ENCODE data around the gene KBTBD4. TPM values are rescaled to one million over a fixed set of nuclear protein-coding genes. Genes with fewer than 3 reads are reported as not detected.

The KBTBD4 gene
- total RNA-seq, 1 donor from 2014 or later: 12.3 TPM

DNA sequence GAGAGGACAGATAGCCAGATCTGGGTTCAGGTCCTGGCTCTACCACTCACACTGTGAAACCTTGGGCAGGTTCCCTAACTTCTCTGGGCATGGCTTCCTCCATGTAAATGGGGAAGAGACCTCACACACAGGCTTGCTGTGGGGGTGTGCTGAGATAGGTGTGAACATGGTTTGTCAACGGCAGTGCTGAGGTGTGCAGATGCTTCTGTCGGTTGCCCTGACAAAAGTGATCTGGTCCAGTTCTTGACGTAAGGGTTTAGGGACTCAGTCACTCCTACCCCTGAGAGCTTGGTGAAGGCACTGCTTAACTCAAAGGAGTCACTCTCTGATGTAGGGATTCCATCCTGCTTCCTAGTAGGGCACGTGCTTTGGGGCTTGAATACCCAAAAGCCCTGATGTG is 13.5 kb upstream of the KBTBD4 start:
- TF ChIP-seq, protein P1, sequence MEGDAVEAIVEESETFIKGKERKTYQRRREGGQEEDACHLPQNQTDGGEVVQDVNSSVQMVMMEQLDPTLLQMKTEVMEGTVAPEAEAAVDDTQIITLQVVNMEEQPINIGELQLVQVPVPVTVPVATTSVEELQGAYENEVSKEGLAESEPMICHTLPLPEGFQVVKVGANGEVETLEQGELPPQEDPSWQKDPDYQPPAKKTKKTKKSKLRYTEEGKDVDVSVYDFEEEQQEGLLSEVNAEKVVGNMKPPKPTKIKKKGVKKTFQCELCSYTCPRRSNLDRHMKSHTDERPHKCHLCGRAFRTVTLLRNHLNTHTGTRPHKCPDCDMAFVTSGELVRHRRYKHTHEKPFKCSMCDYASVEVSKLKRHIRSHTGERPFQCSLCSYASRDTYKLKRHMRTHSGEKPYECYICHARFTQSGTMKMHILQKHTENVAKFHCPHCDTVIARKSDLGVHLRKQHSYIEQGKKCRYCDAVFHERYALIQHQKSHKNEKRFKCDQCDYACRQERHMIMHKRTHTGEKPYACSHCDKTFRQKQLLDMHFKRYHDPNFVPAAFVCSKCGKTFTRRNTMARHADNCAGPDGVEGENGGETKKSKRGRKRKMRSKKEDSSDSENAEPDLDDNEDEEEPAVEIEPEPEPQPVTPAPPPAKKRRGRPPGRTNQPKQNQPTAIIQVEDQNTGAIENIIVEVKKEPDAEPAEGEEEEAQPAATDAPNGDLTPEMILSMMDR (conservative IDR thresholded peaks at IDR 0.05; ENCODE audit: low read depth, low read length): no peak
- no peak for DNase-seq (ENCODE audit: low read depth)
- H3K4me3 ChIP-seq (ENCODE audit: low read depth, low read length): no peak overlapping the region

DNA sequence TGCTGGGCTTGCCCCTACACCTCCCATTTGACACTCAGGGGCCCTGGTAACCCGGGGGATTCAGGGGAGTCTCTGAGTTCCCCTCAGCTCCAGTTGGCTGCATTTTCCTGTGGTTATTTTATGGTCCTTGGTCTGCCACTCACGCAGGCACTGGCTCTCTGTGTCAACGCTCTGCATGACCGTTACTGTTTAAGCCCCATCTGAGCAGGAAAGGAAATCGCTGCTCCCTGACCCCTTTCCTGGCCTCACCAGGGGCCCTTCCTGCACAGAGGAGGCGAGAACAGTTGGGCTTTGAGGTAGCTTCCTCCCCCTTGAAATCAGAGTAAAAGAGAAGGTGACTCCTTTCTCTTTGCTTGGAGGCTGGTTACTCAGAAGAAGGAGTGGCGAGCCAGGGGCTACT is 13.0 kb upstream of the KBTBD4 start:
- DNase-seq (ENCODE audit: low read depth): no peak
- TF ChIP-seq, protein P1 (conservative IDR thresholded peaks at IDR 0.05; ENCODE audit: low read depth, low read length): no peak
- no peak overlapping the region for H3K4me3 ChIP-seq (ENCODE audit: low read depth, low read length)

DNA sequence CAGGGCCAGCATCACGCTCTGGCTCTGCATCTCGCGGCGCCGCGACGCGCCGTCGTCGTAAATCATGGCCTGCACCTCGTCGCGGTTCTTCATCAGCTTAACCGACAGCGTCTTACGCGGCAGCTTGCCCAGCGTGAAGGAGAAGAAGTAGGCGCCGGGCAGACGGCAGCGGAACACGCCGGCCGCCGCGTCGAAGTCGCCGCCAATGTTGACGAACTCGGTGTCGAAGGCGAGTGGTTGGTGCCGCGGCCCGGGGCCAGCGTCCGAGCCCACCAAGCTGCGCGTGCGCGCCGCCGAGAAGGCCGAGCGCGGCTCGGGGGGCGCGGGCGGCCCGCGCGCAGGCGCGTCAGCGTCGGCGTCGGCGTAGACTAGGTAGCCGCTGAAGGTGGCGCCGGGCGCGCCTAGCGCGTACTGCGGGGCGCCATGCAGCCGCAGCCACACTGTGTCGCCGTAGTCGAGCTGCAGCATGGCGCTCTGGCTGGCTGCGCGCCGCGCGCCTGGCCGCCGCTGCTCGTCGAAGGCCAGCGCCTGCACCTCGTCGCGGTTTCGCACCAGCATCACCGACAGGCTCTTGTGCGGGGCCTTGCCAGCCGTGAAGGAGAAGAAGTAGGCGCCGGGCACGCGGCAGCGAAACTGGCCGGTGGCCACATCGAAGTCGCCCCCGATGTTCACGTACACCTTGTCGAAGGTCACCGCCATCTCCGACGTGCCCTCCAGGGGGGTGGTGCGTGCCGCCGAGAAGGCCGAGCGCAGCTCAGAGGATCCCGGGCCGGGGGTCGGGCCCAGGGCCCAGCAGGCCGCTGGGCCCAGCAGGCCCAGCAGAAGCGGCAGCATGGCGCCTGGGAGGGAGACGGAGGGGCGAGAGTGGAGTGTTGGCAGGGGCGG is 11.4 kb upstream of the KBTBD4 start:
- no peak overlapping the region for H3K4me3 ChIP-seq (ENCODE audit: low read depth, low read length)
- TF ChIP-seq, protein P1 (conservative IDR thresholded peaks at IDR 0.05; ENCODE audit: low read depth, low read length): no peak
- no peak for DNase-seq (ENCODE audit: low read depth)

DNA sequence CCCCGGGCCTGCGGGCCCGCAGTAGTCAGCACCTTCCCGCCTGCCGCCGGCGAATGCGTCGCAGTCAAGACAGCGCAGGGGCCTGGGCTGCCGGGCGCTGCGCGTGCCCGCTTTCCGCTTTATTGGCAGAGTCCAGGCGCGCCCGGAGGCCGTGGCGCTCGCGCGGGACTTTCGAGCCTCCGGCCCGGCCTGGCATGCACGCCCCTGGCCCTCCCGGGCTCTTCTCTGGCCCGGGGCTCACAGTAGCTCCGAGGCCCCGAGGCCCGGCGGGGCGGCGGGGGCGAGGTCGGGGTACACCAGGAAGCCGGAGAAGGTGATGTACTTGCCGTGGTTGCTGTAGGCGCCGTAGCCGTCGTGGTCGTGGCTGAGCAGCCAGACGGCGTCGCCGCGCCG is 10.8 kb upstream of the KBTBD4 start:
- H3K4me3 ChIP-seq (ENCODE audit: low read depth, low read length): no peak overlapping the region
- DNase-seq (ENCODE audit: low read depth): no peak
- TF ChIP-seq, protein P1 (conservative IDR thresholded peaks at IDR 0.05; ENCODE audit: low read depth, low read length): no peak

DNA sequence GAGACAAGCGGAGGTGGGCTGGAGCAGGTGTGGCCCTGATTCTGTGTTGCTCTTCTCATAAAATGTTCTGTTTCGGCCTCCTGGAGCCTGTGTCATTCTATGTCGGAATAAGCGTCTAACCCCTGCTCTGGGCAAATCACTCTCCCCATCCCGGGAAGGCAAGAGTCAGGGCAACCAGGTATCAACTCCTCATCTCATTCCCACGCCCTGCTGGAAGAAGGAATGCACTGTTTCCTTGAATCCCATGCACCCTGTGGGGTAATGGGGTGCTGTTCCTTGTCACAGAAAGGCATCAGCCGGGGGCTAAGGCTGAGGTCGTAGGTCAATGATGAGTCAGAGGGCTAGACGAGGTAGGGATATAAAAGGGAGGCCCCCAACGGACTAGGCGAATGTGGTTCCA is 10.3 kb upstream of the KBTBD4 start:
- TF ChIP-seq, protein P1 (conservative IDR thresholded peaks at IDR 0.05; ENCODE audit: low read depth, low read length): no peak
- DNase-seq (ENCODE audit: low read depth): no peak
- no peak overlapping the region for H3K4me3 ChIP-seq (ENCODE audit: low read depth, low read length)

DNA sequence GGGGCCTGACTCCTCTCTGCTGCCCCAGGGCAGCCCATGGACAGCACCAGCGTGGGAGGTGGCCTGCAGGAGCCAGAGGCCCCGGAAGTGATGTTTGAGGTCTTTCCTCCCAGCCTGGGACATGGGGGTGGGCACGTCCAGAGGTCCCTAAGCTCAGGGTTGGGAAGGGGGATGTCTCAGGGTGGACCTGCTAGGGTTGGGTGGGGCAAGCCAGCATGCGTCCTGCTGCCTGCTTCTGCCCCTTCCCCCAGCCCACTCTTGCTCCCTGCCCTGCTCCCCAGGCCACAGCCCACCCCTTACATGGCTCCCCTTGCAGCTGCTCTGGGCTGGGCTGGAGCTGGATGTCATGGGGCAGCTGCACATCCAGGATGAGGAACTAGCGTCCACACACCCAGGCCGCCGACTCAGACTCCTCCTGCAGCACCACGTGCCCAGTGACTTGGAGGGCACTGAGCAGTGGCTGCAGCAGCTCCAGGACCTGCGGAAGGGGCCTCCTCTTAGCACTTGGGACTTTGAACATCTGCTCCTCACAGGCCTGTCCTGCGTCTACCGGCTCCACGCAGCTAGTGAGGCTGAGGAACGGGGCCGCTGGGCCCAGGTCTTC is 9.1 kb upstream of the KBTBD4 start:
- no peak overlapping the region for H3K4me3 ChIP-seq (ENCODE audit: low read depth, low read length)
- TF ChIP-seq, protein P1 (conservative IDR thresholded peaks at IDR 0.05; ENCODE audit: low read depth, low read length): no peak
- no peak for DNase-seq (ENCODE audit: low read depth)

All from epithelial cell of proximal tubule (primary cell).